HS-5 (cell line): ENCODE measurements around the gene AGAP4.
A peak's percentile ranks its signal among the peaks of the same experiment; 100 is the strongest.
"Not testable (repeated sequence)": the region's sequence is repeated elsewhere in the genome, so short reads cannot be mapped to it uniquely, and the experiment has no call there.

Source experiments
- DNase-seq: peaks from one replicate; pipeline ENCODE4 v3.0.0-alpha.2; 2012; ENCODE audit warnings: low read depth

AGAP4 gene

DNA sequence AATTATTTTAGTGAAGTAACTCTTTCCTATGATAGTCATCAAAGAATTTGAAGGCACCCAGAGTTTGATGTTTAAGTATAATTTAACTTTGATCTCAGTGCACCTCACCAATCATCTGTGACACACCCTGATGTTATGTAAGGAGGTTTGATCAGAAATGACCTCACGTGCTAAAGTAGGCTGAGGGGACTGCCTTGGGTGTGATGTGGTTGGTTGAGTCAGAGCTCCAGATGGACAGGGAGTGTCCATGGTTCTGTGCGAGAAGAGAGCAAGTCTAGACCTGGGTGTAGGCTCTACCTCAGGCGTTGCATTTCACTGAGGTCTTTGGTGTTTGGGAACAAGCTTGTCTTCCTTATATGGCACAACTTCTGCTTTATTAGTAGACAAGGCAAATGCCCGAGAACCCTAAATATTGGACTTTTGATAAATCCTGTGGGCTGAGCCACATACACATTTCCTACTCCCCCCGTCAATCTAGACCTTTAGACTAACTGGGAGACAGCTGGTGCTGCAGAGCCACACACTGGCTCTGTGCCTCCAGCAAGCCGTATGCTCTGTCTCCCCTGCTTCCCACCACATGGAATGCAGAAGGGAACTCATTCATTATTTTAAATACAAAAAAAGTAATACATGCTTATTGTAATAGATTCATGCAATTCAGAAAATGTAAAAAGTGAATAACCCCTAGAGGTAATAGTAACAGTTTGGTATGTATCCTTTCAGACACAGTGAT lies 56.4 kb downstream of the AGAP4 start:
- peak; percentile 5 for DNase-seq

- DNase-seq = not testable (repeated sequence)
Measured at GRCh38 chr10:45789991-45790390, 57.3 kb downstream of the AGAP4 start.

- not testable (repeated sequence) for DNase-seq
Measured at GRCh38 chr10:45787212-45787741, 60.0 kb downstream of the AGAP4 start.

GRCh38 chr10:45786217-45786616 lies 61.1 kb downstream of the AGAP4 start:
- not testable (repeated sequence) for DNase-seq
